Hepatocyte (in vitro differentiated cells): ENCODE data around the gene COL8A2.

ENCODE experiments used
- EZH2 ChIP-seq: fragments of 200-600 bp; sonication (generic); IDR thresholded peaks from 2 replicates; pipeline ENCODE4 v1.6.1; 2016; ENCODE audit warnings: antibody characterized with exemption, mild to moderate bottlenecking, borderline replicate concordance
- TF ChIP-seq, protein P1 (sequence below): fragments of 200-600 bp; sonication (generic); IDR thresholded peaks from 2 replicates; pipeline ENCODE4 v1.5.1; 2016; ENCODE audit warnings: antibody characterized with exemption, mild to moderate bottlenecking; ENCODE audit not compliant: poor library complexity

DNA sequence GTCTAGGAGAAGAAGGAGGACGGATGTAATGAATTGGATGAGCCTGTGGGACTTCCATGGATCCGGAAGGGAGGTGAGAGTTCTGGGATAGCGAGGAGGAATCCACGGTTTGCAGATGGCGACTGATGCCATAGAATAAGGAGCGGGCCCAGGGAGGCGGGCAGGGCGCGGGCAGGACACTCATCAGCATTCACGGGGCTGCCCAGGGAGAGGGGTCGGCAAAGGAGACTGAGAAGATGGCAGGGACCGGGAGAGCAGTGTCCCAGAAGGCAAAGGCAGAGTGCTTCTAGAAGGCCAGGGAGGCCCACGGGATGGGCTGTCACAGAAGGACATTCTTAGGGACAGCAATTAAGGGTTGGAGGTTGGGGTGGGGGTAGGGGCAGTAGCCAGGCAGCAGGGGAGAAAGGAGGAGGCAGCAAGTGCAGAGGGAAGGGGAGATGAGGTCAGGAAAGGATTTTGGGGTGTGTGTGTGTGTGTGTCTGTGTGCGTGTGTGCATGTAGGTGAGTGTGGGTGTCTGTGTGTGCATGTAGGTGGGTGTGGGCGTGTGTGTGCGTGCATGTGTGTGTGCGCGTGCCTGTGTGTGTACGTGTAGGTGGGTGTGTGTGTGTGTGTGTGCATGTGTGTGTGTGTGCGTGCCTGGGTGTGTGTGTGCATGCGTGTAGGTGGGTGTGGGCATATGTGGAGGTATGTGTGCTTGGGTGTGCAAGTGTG is 1.1 kb upstream of the COL8A2 start:
- TF ChIP-seq, protein P1, sequence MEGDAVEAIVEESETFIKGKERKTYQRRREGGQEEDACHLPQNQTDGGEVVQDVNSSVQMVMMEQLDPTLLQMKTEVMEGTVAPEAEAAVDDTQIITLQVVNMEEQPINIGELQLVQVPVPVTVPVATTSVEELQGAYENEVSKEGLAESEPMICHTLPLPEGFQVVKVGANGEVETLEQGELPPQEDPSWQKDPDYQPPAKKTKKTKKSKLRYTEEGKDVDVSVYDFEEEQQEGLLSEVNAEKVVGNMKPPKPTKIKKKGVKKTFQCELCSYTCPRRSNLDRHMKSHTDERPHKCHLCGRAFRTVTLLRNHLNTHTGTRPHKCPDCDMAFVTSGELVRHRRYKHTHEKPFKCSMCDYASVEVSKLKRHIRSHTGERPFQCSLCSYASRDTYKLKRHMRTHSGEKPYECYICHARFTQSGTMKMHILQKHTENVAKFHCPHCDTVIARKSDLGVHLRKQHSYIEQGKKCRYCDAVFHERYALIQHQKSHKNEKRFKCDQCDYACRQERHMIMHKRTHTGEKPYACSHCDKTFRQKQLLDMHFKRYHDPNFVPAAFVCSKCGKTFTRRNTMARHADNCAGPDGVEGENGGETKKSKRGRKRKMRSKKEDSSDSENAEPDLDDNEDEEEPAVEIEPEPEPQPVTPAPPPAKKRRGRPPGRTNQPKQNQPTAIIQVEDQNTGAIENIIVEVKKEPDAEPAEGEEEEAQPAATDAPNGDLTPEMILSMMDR: no peak
- TF ChIP-seq EZH2: no peak
